ENCODE results near the gene KIF1B.
"Not testable (repeated sequence)": the region's sequence is repeated elsewhere in the genome, so short reads cannot be mapped to it uniquely, and the experiment has no call there.

Gene KIF1B

DNA sequence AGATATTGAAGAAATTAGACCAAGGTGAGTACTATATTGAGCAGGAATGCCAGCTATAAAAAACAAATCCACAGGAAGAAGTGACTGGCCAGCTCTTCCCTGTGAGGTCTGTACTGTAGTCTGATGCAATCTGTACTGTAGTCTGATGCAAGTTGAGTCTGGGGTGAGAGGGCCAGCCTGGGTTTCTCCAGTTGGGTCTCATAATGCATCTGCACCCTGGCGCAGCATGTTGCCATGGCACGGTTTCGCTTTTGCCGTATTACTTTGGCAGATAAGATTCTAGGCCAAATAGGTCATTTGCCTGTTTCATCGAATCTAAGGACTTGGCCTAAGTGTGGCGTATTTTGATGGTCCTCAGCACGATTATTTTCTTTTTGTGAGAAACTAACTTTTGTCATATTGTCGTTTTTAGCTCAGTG is 164.1 kb downstream of the KIF1B start:
- peaks cover 0 to 4% (median 2%) of the 10 kb centered on the region in 4 donors for H3K4me1 ChIP-seq
- H3K36me3 ChIP-seq = peaks cover 27 to 80% (median 72%) of the 10 kb centered on the region in 3 donors
- no peaks in the 10 kb centered on the region for H3K27me3 ChIP-seq
- no peak for DNase-seq
- TF ChIP-seq, protein P1, sequence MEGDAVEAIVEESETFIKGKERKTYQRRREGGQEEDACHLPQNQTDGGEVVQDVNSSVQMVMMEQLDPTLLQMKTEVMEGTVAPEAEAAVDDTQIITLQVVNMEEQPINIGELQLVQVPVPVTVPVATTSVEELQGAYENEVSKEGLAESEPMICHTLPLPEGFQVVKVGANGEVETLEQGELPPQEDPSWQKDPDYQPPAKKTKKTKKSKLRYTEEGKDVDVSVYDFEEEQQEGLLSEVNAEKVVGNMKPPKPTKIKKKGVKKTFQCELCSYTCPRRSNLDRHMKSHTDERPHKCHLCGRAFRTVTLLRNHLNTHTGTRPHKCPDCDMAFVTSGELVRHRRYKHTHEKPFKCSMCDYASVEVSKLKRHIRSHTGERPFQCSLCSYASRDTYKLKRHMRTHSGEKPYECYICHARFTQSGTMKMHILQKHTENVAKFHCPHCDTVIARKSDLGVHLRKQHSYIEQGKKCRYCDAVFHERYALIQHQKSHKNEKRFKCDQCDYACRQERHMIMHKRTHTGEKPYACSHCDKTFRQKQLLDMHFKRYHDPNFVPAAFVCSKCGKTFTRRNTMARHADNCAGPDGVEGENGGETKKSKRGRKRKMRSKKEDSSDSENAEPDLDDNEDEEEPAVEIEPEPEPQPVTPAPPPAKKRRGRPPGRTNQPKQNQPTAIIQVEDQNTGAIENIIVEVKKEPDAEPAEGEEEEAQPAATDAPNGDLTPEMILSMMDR (IDR thresholded peaks at IDR 0.05) = no peak
- H3K4me3 ChIP-seq = no peak overlapping the region
- no peak overlapping the region for H3K27ac ChIP-seq
- no peaks in the 10 kb centered on the region for H3K9me3 ChIP-seq
- intact Hi-C loops (cut with DNase I; ENCODE audit: low total_unique reads) = no loop called here

DNA sequence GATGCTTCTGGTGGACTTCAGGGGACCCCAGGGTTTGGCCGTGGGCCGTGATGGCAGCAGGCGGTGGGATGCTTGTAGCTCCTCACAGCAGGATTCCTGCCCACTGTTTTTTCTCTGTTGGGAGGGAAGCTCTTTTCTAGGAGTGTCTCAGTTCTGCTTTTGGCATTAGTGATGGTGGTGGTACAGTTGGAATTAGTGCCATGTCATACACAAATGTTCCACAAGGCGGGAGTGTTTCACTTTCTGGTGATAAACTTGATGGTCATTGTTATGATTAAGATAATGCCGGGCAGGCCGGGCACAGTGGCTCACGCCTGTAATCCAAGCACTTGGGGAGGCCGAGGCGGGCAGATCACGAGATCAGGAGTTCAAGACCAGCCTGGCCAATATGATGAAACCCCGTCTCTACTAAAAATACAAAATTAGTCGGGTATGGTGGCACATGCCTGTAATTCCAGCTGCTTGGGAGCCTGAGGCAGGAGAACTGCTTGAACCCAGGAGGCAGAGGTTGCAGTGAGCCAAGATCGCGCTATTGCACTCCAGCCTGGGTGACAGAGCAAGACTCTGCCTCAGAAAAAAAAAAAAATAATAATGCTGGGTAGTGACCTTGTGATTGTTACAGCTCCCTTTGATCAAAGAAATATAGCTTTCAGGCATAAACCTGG is 167.1 kb downstream of the KIF1B start:
- H3K36me3 ChIP-seq = peaks cover 9 to 58% (median 47%) of the 10 kb centered on the region in 3 donors
- H3K27me3 ChIP-seq, H3K9me3 ChIP-seq, H3K4me3 ChIP-seq: not testable (repeated sequence)
- intact Hi-C loops (cut with DNase I; ENCODE audit: low total_unique reads) = loop anchor here (2.0 kb wide), 1 partner anchor 51 kb away; no protein-coding TSS in a partner anchor
- peak overlapping the region; percentile 57 to 63 for H3K27ac ChIP-seq
- peak; percentile 77 to 84 for DNase-seq
- peaks cover 0 to 12% (median 4%) of the 10 kb centered on the region in 4 donors for H3K4me1 ChIP-seq
- TF ChIP-seq, protein P1 (IDR thresholded peaks at IDR 0.05) = peak; percentile 74 to 91

DNA sequence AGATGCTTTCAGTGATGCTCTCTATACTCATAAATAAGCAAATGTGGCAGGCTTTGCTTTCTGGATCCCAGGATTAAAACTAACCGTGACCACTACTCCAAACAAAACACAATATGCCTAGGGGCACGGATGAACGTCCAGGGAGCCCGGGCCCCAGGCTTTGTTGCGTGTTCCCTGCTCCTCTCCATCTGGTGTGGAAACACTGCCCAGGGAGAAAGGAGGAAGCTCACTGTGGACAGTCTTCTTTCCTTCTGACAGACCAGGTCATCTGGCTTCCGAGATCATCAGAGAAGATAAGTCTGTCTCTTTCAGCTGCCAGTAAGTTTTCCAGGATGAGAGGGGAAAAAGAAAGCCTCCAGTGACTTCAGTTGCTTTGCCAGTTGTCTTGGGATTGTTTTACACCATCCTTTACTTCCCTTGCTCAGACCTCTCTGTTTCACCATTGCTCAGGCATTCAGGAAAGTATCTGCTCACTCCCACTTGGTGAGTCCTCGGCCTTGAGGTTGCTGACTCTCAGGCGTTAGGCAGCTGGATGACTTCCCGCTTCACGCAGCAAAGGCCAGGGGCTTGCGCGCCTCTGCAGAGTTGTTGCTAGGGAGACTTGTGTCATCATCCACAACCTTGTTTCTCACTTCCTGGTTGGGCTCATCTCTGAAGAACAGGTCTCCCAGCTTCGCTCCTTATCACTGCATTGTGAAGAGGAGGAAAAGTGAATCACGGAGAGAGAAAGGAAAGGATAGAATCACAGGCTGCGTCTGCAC is 167.9 kb downstream of the KIF1B start:
- H3K27me3 ChIP-seq = no peaks in the 10 kb centered on the region
- H3K36me3 ChIP-seq = peaks cover 9 to 50% (median 41%) of the 10 kb centered on the region in 3 donors
- peak in 1 of 2 donors; percentile 26 for DNase-seq
- intact Hi-C loops (cut with DNase I; ENCODE audit: low total_unique reads) = no loop called here
- peak overlapping the region in 1 of 2 donors; percentile 57 for H3K27ac ChIP-seq
- no peak overlapping the region for H3K4me3 ChIP-seq
- H3K9me3 ChIP-seq = no peaks in the 10 kb centered on the region
- peaks cover 0 to 12% (median 4%) of the 10 kb centered on the region in 4 donors for H3K4me1 ChIP-seq
- TF ChIP-seq, protein P1 (IDR thresholded peaks at IDR 0.05) = no peak

DNA sequence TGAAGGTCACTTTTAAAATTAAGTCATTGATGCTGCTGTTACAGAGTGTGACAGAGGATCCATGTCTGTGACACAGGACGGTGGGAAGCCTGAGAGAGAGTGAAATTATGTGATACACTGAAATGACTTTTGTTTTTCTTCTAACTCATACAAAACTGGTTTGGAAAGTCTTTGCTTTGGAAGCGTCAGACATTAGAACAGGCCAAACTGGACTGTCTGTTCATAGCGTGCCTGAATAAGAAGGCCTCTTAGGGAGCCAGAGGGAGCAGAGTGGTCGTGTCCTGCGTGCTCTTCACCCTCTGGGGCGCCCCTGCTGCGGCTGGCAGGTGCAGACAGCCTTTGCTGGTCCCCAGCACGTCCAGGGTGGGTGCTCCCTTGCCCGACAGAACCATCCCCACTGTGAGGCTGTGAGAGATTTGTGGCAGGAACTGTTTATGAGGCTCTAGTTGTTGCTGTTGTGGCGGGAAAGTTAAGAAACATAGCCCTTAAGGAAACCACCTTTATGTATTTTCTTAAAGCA is 168.8 kb downstream of the KIF1B start:
- intact Hi-C loops (cut with DNase I; ENCODE audit: low total_unique reads) = no loop called here
- no peak overlapping the region for H3K4me3 ChIP-seq
- H3K4me1 ChIP-seq = peaks cover 0 to 12% (median 4%) of the 10 kb centered on the region in 4 donors
- H3K27me3 ChIP-seq = no peaks in the 10 kb centered on the region
- H3K9me3 ChIP-seq = no peaks in the 10 kb centered on the region
- DNase-seq = no peak
- H3K36me3 ChIP-seq = peaks cover under 1 to 41% (median 32%) of the 10 kb centered on the region in 3 donors
- TF ChIP-seq, protein P1 (IDR thresholded peaks at IDR 0.05) = no peak
- H3K27ac ChIP-seq = no peak overlapping the region

DNA sequence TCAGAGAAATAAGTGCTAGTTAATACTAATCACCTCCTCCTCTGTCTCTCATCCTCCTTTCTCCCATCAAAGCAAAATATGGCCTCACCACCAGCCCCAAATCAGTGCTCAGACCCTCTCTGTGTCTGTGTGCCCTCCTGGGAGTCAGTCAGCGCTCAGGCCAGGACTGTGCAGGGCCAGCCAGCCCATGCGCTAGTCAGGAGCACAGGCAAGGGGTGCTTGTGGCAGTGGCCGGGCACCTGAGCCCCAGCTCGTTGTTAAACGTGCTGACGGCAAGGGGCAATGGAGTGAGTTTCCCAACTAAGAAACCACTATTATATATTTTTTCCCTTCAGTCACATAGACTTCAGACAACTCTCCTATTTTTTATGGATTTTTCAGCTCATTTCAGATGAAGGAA is 169.3 kb downstream of the KIF1B start:
- H3K4me3 ChIP-seq = no peak overlapping the region
- no peaks in the 10 kb centered on the region for H3K27me3 ChIP-seq
- TF ChIP-seq, protein P1 (IDR thresholded peaks at IDR 0.05) = no peak
- H3K4me1 ChIP-seq = peaks cover 0 to 12% (median 4%) of the 10 kb centered on the region in 4 donors
- intact Hi-C loops (cut with DNase I; ENCODE audit: low total_unique reads) = no loop called here
- H3K36me3 ChIP-seq = peaks cover 0 to 36% (median 27%) of the 10 kb centered on the region in 3 donors
- DNase-seq = no peak
- H3K9me3 ChIP-seq = no peaks in the 10 kb centered on the region
- H3K27ac ChIP-seq = no peak overlapping the region
